ENCODE data around the gene RAD51B.

- no peak for TF ChIP-seq EP300 (IDR thresholded peaks at IDR 0.05)
- no peak for TF ChIP-seq POLR2A (IDR thresholded peaks at IDR 0.05)
- TF ChIP-seq, protein P1, sequence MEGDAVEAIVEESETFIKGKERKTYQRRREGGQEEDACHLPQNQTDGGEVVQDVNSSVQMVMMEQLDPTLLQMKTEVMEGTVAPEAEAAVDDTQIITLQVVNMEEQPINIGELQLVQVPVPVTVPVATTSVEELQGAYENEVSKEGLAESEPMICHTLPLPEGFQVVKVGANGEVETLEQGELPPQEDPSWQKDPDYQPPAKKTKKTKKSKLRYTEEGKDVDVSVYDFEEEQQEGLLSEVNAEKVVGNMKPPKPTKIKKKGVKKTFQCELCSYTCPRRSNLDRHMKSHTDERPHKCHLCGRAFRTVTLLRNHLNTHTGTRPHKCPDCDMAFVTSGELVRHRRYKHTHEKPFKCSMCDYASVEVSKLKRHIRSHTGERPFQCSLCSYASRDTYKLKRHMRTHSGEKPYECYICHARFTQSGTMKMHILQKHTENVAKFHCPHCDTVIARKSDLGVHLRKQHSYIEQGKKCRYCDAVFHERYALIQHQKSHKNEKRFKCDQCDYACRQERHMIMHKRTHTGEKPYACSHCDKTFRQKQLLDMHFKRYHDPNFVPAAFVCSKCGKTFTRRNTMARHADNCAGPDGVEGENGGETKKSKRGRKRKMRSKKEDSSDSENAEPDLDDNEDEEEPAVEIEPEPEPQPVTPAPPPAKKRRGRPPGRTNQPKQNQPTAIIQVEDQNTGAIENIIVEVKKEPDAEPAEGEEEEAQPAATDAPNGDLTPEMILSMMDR (IDR thresholded peaks at IDR 0.05): no peak
Measured at GRCh38 chr14:68596701-68597100, 777.1 kb downstream of the RAD51B start.

Measured in tibial nerve (tissue), 4 donors.